GM19351 (cell line): ENCODE results near the gene NSFL1C.

ENCODE experiments used
- ATAC-seq: cut with Tn5 transposase; IDR thresholded peaks from one replicate; pipeline ENCODE4 v1.9.1; 2021; ENCODE audit warnings: mild to moderate bottlenecking, moderate library complexity; ENCODE audit not compliant: unreplicated experiment

The NSFL1C gene

GRCh38 chr20:1462834-1463233 is 3.8 kb downstream of the NSFL1C start:
- ATAC-seq: no peak

GRCh38 chr20:1462001-1462400 is 4.6 kb downstream of the NSFL1C start:
- no peak for ATAC-seq

- ATAC-seq: no peak
Observed at GRCh38 chr20:1460275-1460674, 6.4 kb downstream of the NSFL1C start.

GRCh38 chr20:1457992-1458391 is 8.7 kb downstream of the NSFL1C start:
- ATAC-seq: no peak

GRCh38 chr20:1456300-1456699 is 10.3 kb downstream of the NSFL1C start:
- no peak for ATAC-seq

GRCh38 chr20:1450926-1451491 is 15.6 kb downstream of the NSFL1C start:
- ATAC-seq: no peak

- ATAC-seq: no peak
Observed at GRCh38 chr20:1449370-1449769, 17.3 kb downstream of the NSFL1C start.

- ATAC-seq: no peak
Observed at GRCh38 chr20:1448081-1448620, 18.5 kb downstream of the NSFL1C start.

GRCh38 chr20:1446536-1446935 is 20.1 kb downstream of the NSFL1C start:
- no peak for ATAC-seq

- ATAC-seq: no peak
Observed at GRCh38 chr20:1443085-1443484, 23.6 kb downstream of the NSFL1C start.

GRCh38 chr20:1442304-1442703 is 24.3 kb downstream of the NSFL1C start:
- ATAC-seq: no peak

- ATAC-seq: no peak
Observed at GRCh38 chr20:1441133-1441532, 25.5 kb downstream of the NSFL1C start.

- no peak for ATAC-seq
Observed at GRCh38 chr20:1440024-1440423, 26.6 kb downstream of the NSFL1C start.

GRCh38 chr20:1438361-1438760 is 28.3 kb downstream of the NSFL1C start:
- ATAC-seq: no peak

- peak; percentile 45 for ATAC-seq
Observed at GRCh38 chr20:1437235-1437904, 29.3 kb downstream of the NSFL1C start.

- ATAC-seq: no peak
Observed at GRCh38 chr20:1436263-1436662, 30.4 kb downstream of the NSFL1C start.

GRCh38 chr20:1435337-1435699 is 31.3 kb downstream of the NSFL1C start:
- ATAC-seq: no peak

- peak; percentile 90 for ATAC-seq
Observed at GRCh38 chr20:1434571-1435336, 31.9 kb downstream of the NSFL1C start.

- no peak for ATAC-seq
Observed at GRCh38 chr20:1431158-1431557, 35.5 kb downstream of the NSFL1C start.

GRCh38 chr20:1430004-1430451 is 36.6 kb downstream of the NSFL1C start:
- no peak for ATAC-seq

GRCh38 chr20:1429143-1429728 is 37.4 kb downstream of the NSFL1C start:
- ATAC-seq: no peak
